Fibroblast of skin of left biceps (primary cell): ENCODE results near the gene ATP2B2.

Experiments used
- DNase-seq, 2 experiments: peaks; one replicate each; pipeline ENCODE4 v3.0.0-alpha.2; 2013; ENCODE audit warnings: low read depth in 2 of 2

Gene ATP2B2

DNA sequence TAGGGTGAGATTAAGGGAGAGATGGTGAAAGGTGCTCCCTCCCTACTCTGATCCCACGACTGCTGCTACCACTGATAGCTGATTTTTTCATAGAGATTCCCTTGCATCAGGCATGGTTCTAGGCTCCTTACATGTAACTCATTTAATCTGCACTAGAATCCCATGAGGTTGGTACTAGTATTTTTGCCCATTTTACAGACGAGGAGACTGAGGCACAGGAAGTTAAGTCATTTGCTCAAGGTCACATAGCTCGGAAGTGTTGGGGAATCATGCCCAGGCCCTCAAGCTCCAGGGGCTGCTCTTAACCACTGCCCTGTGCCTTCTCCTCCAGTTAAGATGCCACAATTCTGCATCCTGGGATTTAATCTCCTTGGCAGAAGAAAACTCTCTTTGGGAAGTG lies 11.2 kb downstream of the ATP2B2 start:
- DNase-seq = no peak

DNA sequence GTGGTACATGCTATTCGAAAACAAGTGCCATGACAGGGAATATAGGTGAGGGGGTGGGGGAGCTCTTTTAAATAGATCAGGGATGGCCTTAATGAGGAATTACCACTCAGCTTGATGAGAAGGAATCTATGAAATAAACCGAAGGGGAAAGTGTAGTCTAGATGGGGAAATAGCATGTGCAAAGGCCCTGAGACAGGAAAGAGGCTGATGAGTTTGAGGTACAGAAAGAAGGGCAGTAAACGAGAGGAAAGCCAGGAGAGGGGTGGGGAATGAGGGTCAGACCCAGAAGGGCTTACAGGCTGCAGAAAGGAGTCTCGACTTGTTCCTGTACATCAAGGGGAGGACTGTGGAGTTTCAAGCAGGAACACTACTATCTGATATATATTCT lies 12.2 kb downstream of the ATP2B2 start:
- DNase-seq = no peak

- DNase-seq = no peak
These were observed 12.8 kb downstream of the ATP2B2 start for GRCh38 chr3:10492364-10493201.

DNA sequence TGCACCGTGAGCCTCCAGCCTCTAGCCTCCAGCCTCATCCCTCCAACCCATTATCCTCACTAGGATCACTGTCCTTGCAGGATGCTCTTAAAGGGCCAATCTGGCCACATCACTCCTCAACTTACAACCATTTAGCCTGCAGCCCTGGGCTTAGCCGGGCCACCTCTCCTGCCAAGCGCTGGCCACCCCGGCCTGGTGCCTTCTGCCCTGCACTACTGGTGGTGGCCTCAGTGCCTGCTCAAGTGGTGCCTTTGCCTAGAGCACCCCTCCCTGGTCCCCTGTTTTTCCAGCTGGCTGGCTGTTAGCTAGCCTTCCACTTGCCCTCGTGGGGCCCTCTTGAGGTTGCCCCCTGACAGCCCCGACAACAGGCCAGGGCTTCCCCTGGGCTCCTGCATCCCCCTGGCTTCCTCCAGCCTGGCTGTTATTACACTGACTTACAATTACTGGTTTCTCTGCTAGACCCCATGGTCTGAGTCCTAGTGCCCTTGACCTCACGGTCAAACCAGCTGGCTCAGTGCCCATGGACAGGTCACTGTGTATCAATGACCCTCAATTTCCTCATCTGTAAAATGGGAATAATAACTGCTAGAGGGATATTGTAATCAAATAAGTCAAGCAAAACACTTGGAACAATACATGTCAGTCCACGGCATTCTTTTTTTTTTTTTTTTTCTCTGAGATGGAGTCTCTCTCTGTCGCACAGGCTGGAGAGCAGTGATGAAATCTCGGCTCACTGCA lies 15.5 kb downstream of the ATP2B2 start:
- DNase-seq = no peak

- DNase-seq = no peak
These were observed 17.3 kb downstream of the ATP2B2 start for GRCh38 chr3:10487988-10488633.

DNA sequence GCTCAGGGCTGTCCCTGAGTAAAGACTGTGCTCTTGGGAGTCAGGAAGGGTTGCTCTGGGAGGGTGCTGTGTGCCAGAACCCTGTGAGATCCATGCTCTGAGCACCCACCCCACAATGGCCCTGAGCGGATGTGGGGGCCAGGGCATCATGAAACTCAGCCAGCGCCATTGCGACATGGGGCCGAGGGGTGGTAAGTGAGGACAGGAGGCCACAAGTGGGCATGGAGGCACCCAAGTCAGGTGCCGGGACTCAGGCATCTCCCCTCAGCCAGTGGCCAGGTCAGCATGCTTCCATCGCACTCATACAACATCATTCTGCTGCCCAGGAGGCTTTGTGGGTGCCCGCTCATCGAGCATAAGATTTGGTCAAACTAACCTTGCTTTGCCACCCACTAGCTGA lies 19.6 kb downstream of the ATP2B2 start:
- DNase-seq = no peak

DNA sequence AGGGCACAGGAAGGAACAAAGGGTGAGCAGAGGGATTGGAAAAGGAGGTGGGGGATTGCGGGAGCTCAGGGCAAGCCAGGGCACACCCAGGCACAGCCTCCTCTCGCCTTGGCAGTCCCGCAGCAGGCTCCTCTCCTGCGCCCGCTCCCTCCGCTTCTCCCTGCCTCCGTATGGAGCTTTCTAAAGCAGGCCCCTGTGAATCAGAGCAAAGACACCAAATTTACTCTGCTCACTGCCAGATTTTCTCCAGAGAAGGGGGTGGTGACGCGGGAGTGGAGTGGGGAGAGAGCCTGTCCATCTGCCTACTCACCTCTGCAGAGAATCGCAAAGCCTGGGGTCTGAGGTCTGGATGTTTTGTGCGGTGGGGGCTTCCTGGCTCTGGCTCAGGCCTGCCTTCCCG lies 20.0 kb downstream of the ATP2B2 start:
- DNase-seq = no peak

GRCh38 chr3:10484709-10485108 lies 20.7 kb downstream of the ATP2B2 start:
- DNase-seq = no peak

GRCh38 chr3:10483686-10484345 lies 21.6 kb downstream of the ATP2B2 start:
- DNase-seq = no peak

- no peak for DNase-seq
These were observed 22.1 kb downstream of the ATP2B2 start for GRCh38 chr3:10483364-10483675.

DNA sequence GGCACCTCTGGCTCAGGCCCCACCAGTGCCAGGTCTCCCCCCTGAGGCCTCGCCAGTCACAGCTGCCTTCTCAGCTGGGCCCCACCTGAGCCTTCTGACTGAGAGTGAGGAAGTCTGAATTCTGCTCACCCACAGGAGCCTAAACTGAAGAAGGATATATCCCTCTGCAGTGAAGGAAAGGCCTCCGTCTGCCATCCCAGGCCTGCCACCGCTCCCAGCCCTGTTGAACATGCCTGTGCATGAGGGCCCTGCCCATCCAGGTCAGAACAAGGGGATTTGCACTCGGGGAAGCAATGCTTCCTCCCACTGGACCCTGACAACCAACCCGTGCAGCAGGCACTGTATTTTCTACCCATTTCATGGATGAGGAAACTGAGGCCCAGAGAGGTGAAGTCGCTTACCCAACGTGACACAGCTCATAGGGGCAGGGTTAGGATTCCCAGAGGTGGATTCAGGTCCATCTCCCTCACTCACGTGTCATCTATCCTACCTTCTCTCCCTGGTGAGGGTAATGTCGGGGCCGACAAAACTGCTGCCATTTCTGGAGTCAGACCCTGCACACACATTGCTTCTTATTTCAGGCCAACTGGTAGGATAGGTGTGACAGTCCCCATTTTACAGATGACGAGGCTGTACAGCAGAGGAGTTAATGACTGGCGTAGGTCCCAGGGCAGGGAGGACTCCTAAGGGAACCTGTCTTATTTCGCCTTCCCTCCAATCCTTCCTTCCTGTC lies 22.6 kb downstream of the ATP2B2 start:
- DNase-seq = no peak

GRCh38 chr3:10480871-10481378 lies 24.5 kb downstream of the ATP2B2 start:
- no peak for DNase-seq

- DNase-seq = no peak
These were observed 26.1 kb downstream of the ATP2B2 start for GRCh38 chr3:10479311-10479710.

DNA sequence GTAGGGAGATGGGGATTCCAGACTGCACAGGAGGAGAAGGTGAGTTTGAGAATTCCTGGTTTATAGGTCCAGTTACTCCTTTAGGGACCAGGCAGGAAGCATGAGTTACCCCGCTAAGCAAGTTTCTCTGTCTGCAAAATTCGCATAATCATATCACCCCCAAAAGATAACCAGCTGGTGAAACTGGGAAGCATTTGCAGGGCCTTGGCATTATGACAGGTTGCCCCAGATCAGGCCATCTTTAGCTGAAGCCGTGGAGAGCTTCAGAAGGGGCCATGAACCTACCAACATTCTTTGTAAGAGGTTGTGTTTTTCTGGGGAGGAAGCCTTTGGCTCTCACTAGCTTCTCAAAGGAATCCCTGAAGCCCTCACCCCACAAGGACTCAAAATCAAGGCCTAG lies 29.4 kb downstream of the ATP2B2 start:
- DNase-seq = no peak

- no peak for DNase-seq
These were observed 30.5 kb downstream of the ATP2B2 start for GRCh38 chr3:10474847-10475246.

DNA sequence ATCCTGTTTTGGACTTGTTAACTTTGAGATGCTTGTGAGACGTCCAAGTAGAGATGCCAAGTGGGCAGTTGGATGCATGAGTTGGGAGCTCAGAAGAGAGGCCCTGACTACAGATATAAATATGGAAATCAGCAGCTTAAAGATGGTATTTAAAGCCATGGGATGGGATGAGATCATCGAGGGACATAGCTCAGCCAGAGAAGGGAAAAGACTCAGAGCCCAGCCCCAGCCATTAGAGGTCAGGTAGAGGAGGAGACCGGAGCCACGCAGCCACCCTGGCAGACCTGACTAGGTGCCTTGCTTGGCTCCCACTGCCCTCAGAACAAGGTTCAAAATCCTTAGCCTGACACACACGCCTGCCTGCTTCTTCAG lies 31.1 kb downstream of the ATP2B2 start:
- DNase-seq = no peak

DNA sequence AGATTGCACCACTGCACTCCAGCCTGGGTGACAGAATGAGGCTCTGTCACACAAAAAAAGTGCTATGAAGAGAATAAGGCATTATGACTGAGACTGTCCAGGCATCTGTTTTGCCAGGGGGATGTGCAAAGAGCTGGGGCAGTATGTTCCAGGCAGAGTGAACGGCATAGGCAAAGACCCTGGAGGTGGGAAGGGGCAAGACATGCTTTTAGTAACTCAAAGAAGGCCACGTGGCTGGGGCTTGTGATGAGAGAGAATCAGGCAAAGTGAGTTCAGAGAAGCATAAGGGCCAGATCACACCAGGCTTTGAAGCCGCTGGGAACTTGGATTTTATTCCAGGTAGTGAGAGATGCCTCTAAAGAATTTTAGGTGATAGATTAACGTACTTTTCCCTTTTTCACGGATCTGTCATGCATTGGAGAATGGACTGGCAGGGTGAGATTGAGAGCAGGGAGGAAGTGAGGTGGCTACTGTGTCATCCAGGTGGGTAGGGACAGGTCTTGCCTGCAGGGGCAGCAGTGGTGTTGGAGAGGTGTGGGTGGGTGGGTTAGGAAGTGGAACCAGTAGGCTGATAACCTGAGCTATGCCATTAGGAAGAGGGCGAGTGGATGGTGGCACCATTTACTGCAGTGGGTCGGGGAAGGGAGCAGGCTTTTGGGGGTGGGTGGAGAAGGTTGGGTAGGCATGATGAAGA lies 31.7 kb downstream of the ATP2B2 start:
- DNase-seq = no peak

DNA sequence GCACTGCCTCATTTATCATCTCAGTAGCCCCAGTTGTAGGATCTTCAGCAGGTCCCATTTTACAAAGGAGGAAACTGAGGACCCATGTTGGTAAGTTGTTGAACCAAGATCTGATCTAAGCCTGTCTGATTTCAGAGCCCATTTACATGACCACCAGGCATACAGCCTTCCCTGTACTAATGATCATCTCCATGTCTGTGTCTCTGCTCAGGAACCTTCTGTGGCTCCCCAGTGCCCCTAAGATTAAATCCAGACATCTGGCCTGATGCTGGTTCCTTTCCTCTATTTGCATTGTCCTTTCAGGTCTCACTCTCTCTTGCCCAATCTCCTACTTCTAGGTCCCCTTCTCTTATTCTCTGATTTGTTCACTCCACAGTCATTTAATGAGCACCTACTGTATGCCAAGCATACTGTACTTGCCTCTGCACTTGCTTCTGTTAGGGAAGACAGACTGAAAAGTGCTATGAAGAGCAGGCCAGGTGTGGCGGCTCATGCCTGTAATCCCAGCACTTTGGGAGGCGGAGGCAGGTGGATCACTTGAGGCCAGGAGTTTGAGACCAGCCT lies 32.4 kb downstream of the ATP2B2 start:
- DNase-seq = no peak

GRCh38 chr3:10471054-10471688 lies 34.2 kb downstream of the ATP2B2 start:
- no peak for DNase-seq
